HL-60/S4 (cell line): ENCODE measurements around the gene SAPCD2.

Experiments
- in situ Hi-C: fragments of 300-500 bp; cut with MboI; formaldehyde crosslinking; loops from 2 replicates; pipeline ENCODE4 v1.14.3; 2022; ENCODE audit warnings: low sequenced_read_pairs

The SAPCD2 gene

DNA sequence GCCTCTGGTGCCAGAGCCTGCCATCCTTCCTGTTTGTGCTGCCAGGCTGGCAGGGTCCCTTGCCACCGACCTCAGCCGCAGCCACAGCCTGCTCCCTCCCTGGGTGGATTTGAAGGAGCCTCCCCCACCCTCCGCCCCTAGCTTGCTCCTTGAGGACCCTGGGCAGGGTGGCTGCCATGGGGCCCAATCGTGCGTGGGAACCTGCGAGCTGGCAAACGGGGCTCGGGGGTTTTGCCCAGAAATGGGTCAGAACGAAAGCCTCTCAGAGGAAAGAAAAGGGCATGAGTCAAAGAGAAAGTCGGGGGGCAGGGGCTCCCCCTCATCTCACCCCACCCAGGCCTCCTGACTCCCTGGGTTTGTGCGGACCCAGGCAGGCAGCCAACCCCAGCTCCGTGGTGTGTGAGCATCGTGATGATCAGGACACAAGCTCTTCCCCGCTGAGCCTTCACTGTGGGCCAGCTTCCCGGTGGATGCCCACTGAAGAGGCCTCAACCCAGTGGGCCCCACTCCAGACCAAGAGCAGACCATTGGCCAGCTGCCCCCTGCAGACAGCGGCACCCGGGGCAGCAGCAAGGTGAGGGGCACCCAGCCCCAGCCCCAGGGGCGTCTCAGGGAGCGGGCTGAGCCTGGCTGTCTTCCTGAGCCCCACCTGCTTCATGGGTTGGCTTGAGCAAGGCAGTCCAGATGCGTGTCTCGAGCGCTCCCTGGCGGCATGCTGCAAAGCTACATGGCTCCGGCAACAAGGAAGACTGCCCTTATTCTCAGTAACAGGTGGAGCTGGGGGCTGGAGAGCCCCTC, 35.4 kb downstream of the SAPCD2 start:
- in situ Hi-C loops = loop anchor here (25.0 kb wide), 1 partner anchor 248 kb away; the partner anchor contains the start of genes CCDC183 and TMEM141

DNA sequence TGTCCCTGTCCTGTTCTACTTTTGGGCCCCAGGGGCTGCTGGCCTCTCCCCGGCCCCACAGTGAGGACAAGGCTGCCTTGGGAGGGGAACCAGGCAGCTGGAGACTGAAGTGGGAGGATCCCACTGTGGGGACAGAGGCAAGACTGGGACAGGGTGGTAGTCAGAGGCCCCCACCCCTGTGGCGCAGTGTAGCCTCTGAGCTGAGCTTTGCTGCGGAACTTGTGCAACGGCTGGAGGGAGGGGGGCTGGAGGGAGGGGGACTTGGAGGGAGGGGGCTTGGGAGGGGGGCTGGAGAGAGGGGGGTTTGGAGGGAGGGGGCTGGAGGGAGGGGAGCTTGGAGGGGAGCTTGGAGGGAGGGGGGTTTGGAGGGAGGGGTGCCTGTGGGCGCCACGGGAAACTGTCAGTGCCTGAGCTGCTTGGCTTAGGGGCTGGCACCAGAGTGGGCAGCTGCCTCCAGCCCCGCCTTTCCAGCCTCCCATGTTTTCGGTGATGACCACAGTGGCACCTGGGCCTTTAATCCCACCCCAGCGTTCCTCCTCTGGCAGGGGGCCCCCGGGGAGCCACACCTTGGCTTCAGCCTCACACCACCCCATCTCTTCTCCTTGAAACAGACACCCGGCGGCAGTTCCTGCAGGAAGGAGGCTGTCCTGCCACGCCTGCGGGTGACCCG, 36.2 kb downstream of the SAPCD2 start:
- in situ Hi-C loops = loop anchor here (25.0 kb wide), 1 partner anchor 247 kb away; the partner anchor contains the start of genes CCDC183 and TMEM141

DNA sequence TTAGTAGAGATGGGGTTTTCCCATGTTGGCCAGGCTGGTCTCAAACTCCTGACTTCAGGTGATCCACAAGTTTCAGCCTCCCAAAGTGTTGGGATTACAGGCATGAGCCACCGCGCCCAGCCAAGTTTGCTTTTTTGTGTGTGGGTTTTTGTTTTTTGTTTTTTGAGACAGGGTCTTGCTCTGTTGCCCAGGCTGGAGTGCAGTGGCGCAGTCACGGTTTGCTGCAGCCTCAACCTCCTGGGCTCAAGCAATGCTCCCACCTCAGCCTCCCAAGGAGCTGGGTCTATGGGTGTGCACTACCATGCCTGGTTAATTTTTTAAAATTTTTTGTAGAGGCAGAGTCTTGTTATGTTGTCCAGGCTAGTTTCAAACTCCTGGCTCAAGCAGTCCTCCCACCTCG, 36.9 kb downstream of the SAPCD2 start:
- in situ Hi-C loops = loop anchor here (25.0 kb wide), 1 partner anchor 246 kb away; the partner anchor contains the start of genes CCDC183 and TMEM141

DNA sequence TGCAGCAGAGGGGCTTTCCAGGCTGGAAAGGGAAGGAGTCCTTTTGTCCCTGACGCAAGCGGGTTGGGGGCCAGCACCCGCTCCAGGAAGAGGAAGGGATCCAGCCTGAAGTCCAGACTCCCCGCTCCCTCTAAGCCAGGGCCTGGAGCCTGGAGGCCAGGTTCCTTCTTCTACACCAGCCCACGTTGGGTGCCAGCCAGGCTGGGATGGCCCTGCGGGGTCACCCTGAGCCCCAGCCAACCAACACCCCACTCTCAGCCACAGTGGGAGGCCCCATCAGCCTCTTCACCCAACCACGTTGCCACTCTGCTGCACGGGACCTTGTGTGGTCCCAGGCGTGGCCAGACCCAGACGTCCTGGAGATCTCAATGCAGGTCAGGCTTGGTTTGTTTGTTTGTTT, 37.5 kb downstream of the SAPCD2 start:
- in situ Hi-C loops = loop anchor here (25.0 kb wide), 1 partner anchor 246 kb away; the partner anchor contains the start of genes CCDC183 and TMEM141

DNA sequence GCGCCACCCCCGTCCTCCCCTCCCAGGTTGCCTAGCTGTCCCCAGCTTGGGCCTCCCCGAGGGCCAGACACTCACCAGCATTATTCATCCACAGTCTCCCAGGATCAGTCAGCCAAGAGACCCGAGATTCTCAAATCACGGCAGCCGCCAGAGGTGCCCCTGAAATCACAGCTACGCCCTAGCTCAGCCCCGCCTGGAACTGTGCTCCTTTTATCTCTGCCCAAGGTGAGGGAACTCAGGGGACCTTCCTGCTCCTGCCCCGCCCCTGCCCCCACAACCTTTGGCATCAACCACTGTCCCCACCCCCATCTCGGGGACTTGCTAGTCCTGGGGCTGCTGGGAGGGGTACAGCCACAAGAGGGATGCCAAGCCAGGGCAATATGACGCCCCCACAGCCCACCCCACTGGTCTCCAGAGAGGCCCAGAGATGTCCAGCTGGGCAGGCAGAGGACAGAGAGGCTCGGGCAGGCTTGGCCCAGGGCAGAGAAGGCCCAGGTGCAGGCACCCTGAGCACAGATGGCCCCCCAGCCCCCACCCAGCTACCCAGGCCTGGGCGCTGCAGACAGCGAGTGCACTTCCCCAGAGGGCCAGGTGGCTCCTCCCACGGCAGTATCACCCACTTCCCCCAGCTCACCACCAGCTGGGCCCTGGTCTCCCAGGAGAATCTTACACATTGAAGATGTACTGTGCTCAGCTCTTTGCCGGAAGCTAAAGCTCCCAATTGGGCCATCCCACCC, 38.3 kb downstream of the SAPCD2 start, which contains the start of gene FUT7:
Gene FUT7 (minus strand): TSS at position 185 of the 737 bp plus-strand sequence. CDS start 97 bp downstream, at position 88.
- in situ Hi-C loops = loop anchor here (25.0 kb wide), 1 partner anchor 245 kb away; the partner anchor contains the start of genes CCDC183 and TMEM141

DNA sequence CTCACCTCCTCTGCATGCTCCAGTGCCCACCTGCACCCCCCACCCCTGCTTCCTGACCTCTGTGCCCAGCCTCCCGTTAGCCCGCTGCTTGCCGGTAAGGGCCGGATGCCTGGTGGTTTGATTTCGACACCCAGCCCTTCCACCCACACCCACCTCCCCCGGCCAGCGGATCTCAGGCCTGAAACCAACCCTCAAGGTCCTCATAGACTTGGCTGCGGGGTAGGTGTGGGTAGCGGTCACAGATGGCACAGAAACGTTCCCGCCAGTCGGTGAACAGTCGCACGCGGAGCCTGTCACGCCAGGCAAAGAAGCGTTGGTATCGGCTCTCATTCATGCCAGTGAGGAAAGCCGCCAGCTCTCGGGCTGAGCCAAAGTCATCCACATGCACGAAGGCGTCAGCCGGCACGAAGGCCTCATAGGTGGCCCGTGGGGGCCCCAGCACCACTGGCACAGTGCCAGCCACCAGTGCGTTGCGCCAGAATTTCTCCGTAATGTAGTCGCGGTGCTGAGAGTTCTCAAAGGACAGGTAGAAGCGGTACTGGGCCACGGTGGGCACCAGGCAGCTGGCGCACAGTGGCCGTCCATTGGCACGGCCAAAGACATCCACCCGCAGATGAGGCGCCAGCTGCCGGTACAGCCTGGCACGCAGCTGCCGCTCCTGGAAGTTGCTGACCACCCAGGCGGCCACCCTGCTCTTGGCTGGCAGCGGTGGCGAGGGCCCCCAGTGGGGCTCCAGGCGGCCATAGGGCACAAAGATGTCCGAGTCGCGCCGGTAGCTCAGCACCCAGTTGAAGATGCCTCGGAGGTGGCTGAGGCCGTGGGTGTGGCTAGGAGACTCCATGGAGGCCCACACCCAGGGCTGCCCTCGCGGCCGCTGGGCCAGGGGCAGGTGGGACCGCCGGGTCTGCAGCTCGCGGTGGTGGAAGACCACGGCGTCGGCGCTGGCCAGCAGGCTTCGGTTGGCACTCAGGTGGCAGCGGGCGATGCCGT, 39.5 kb downstream of the SAPCD2 start:
- in situ Hi-C loops = loop anchor here (25.0 kb wide), 1 partner anchor 244 kb away; the partner anchor contains the start of genes CCDC183 and TMEM141

DNA sequence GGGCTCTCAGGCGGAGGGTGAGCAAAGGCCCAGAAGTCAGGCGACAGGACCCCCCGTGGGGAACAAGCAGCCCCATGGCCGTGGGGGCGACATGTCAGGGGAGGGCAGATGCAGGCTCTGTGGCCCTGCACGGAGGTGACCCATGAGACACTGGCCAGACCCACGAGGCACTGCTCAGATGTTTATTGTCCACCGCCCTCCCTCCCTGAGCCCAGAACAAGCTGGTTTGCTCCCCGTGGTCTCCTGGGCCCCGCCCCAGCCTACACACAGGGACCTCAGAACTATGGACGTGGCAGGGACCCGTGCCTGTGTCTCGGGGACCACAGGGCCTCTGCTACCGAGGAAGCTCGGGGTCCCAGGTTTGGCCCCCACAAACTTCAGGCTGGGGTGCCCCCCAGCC, 40.4 kb downstream of the SAPCD2 start:
- in situ Hi-C loops = loop anchor here (25.0 kb wide), 1 partner anchor 243 kb away; the partner anchor contains the start of genes CCDC183 and TMEM141

DNA sequence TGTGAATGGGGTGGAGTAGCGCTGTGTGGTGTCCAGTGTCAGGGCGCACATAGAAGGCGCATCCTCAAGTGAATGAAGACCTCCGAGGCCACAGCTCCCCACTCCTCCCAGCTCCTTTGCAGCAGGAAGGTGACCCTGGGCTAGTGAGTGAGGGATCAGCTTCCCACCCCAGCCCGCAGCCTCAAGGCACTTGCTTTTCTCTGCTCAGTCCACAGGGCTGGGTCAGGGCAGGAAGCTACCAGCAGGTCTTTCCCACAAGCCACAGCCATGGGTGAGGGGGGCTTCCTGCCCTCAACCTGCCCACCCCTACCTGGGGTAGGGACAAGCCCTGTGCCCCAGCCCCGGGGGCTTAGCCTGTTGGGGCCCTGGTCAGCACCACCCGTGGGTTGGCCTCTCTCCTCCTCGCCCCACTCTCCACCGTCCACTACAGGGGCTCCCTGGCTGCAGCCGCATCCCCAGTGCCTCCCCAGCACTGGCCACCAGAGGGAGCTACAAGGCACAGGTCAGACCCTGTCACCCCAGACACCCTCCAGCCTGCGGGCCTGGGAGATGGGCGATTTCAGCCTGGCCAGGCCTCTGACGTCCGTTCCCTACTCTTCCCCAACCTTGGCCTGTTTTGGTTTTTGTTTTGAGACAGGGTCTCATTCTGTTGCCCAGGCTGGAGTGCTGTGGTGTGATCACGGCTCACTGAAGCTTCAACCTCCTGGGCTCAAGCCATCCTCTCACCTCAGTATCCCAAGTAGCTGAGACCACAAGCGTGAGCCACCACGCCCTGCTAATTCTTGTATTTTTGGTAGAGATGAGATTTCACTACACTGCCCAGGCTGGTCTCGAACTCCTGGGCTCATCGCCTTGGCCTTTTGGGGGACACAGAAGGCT, 41.1 kb downstream of the SAPCD2 start:
- in situ Hi-C loops = loop anchor here (25.0 kb wide), 1 partner anchor 242 kb away; the partner anchor contains the start of genes CCDC183 and TMEM141

DNA sequence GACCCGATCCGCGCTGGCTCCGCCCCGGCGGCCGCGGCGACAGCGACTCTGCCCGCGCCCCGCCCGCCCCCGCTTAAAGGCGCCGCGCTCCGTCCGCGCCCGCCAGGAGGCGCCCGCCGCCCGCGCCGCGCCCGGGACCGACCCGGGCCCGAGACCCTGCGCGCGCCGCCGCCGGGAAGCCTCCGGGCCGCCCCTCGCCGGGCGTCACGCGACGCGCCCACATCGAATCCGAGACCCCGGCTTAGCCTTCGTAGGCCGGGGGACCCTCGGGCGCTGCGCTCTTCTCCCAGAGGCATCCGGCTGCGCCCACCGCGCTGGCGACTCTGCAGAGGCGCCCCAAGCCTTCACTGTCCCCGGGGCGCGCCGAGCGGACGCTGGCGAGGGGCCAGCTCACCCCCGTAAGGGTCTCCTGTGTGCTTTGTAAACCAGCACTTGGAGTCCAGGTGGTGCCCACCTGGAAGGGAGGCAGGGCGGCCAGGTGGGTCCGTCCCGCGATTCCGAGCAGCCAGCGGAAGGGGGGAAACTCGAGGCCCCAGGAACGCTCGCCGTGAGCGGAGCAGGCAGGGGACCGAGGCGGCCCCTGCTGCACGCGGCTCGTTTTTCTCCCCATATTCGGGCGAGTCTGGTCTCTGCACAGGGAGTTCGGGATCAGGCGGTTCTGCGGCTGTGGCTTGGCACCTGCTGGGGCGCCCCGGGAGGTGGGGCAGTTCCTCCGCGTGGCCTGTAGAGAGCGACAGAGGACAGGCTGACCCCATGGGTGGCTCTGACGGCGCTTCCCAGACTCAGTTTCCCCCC, 41.9 kb downstream of the SAPCD2 start:
- in situ Hi-C loops = loop anchor here (25.0 kb wide), 1 partner anchor 241 kb away; the partner anchor contains the start of genes CCDC183 and TMEM141

DNA sequence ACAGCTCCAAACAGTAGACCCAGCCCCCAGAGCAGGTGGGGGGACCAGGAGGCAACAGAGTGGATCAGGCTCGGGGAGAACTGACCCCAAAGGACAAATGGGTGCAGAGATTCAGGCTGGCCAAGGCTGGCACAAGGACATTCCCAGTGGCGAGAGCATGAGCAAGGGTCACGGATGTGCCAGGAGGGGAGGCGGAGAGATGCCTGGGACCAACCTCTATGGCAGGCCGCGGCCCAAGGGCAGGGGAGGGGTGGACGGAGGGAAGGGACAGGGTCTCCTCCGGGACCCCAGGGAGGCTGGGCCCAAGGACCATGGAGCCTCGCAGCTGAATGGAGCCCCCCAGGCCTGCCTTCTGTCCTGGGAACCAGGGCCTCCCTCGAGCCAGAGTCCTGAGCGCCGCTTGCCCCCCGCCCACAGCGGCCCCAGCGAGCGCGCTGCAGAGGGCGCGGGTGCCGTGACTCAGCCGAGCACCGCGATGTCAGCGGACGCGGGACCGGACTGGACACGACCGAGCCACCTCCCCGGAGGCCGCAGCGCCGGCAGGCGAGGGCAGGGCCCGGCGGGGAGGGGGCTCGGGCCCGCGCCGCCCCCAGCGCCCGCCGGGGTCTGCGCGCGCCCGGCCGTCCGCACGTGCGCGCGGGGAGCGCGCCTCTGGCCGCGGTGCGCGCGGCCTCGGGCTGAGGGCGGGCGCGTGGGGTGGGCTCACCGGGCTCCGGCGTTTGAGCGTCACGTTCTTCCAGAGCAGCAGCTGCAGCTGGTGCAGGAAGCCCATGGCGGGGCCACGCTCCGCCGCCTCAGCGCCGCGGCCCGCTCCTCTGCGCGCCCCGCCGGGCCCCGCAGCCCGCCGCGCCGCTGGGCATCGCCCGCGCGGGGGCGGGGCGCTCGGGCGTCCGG, 42.7 kb downstream of the SAPCD2 start, which contains the start of gene ABCA2:
Gene ABCA2 (minus strand): TSS at position 869 of the 894 bp plus-strand sequence. CDS start 97 bp downstream, at position 772.
- in situ Hi-C loops = loop anchor here (25.0 kb wide), 1 partner anchor 240 kb away; the partner anchor contains the start of genes CCDC183 and TMEM141

DNA sequence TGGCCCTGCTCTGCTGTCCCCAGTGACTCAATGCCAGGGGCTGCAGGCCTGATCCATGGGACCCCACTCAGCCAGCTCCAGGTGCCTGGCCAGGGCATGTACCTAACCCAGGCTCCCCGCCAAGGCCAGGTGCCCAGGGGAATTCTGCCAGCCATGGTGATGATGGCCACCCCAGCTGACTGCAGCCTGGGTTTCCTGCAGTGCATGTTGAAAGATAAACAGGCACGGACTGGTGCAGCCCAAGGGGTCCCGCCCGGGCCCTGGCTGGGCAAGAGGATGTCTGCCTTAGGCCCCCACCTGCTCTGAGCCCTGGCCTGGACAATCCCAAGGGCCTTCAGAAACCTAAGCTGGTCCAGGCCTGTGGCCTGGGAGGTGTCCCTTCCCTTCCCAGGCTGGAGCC, 43.5 kb downstream of the SAPCD2 start:
- in situ Hi-C loops = loop anchor here (25.0 kb wide), 1 partner anchor 240 kb away; the partner anchor contains the start of genes CCDC183 and TMEM141

DNA sequence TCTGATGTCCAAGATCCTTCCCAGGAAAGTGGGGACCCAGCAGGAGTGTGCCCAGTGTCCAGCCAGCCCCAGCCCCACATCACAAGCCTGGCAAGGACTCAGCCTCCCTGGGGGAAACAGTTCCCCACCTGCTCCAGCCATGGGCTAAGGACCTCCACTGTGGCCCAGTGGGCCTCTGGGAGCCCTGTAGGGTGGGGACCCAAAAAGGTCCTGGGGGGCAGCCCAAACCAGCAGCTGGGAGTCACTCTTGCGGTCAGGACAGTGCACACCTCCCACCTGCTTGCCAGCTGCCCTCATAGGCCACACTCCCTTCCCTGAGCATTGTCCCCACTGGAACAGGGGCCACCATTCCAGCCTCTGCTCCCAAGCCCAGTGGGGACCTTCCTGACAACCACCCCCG, 44.0 kb downstream of the SAPCD2 start:
- in situ Hi-C loops = loop anchor here (25.0 kb wide), 1 partner anchor 239 kb away; the partner anchor contains the start of genes CCDC183 and TMEM141

DNA sequence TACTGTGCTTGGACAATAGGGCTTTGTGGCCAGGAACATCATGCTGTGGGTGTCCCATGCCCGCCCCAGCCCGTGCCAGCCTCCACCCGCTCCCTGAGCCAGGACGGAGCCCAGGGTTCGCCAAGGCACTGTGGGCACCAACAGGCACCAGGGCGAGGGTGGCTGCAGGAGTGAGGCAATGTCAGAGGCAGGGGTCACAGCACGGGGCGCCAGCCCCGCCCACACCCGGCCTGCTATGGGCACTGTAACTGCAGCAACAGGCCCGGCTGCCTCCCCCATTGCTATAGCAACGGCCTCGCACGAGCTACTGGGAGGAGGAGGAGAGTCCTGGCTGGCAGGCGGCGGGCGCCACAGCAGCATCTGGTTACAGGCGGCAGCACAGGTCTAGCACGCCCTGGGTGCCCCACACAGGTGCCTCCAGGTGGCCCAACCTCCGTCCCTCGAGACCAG, 44.8 kb downstream of the SAPCD2 start:
- in situ Hi-C loops = loop anchor here (25.0 kb wide), 1 partner anchor 238 kb away; the partner anchor contains the start of genes CCDC183 and TMEM141

DNA sequence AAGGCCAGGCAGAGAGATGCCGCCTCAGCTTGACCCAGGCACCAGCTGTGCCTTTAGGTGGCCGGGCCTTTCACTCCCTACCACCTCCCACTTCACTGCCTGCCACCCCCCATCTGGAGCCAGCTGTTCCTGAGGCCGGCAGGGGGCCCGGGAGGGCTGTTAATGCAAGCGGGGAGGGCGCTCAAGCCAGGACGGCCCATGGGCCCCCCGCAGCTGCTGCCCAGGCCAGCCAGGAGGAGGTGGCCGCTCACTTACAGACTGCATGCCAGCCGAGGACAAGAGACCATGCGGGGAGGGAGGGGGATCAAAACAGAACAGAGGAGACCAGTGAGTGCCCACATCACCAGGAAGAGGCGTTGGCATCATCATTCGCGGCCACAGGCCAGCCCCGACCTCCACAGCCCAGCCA, 46.8 kb downstream of the SAPCD2 start:
- in situ Hi-C loops = no loop called here

DNA sequence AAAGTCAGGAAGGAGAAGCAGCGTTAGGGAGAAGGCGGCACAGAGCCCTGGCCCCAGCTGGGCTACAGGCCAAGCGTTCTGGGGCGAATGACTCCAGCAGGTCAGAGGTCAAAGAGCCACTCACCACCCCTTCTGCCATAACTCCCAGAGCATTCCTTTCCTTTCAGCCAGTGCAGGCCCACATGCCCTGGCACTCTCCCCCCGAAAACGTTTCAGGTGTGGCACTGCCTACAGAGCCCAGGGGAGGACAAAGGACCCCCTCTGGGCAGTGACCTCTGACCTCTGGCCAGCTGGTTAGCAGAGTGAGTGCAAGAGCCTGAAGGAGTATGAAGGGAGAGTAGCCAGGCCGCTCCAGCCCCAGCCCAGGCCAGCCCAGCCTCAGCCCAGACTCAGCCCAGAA, 47.2 kb downstream of the SAPCD2 start:
- in situ Hi-C loops = no loop called here

DNA sequence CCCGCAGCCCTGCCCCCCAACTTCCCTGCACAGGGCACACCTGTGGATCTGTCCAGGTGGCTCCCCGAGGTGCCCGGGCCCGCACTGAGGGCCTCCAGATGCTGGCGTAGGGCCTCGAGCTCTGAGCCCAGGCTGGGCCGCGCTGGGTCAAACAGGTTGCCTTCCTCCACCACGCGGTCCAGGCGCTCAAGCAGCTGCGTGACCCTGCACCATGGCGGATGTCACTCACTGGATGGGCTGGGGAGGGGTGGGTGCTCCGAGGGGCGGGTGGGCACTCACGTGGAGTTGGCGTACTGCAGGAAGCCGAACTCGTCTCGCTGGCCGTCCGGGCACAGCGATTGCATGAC, 47.7 kb downstream of the SAPCD2 start:
- in situ Hi-C loops = no loop called here
